IMR-90 (cell line): ENCODE data around the gene PRDM15. TPM values are rescaled to one million over a fixed set of nuclear protein-coding genes. Genes with fewer than 3 reads are reported as not detected.

Experiments
- ATAC-seq: fragments of 200-7000 bp; cut with Tn5 transposase; 2 replicates; pipeline ENCODE4 v1.9.1; 2020; ENCODE audit warnings: low read depth, mild to moderate bottlenecking, moderate library complexity
- BruUV-seq: library from RNA; stranded (reverse); fragments of 400-500 nt; replicated peaks from 2 replicates; lab custom pipeline; 2021; lab: Mats Ljungman, UMichigan
- CTCF ChIA-PET: fragments of 300-600 bp; formaldehyde crosslinking; extraction: SDS; loops from one replicate; lab custom pipeline; 2021; ENCODE audit warnings: antibody characterized with exemption; lab: Yijun Ruan, JAX
- POLR2A ChIA-PET: fragments of 300-600 bp; sonication (Branson Sonifier 250); formaldehyde crosslinking; loops from one replicate; lab custom pipeline; 2022; ENCODE audit warnings: antibody characterized with exemption; ENCODE audit not compliant: unreplicated experiment; lab: Charles Lee
- DNase-seq: peaks from one replicate; pipeline ENCODE4 v3.0.0; 2013
- H2AFZ ChIP-seq: replicated peaks from 2 replicates; pipeline ENCODE3; 2013; ENCODE audit warnings: low read length, mild to moderate bottlenecking; ENCODE audit not compliant: poor library complexity
- H2AK5ac ChIP-seq: 2 replicates; pipeline ENCODE4 v1.6.1; 2013; ENCODE audit warnings: low read depth, low read length, inconsistent platforms
- H2AK9ac ChIP-seq: replicated peaks from 2 replicates; pipeline ENCODE3; 2013; ENCODE audit warnings: mild to moderate bottlenecking, low read depth, low read length, moderate library complexity; ENCODE audit not compliant: poor library complexity
- H2BK120ac ChIP-seq: 2 replicates; pipeline ENCODE4 v1.6.1; 2013; ENCODE audit warnings: low read depth, low read length, inconsistent platforms
- H2BK15ac ChIP-seq: 3 replicates; pipeline ENCODE4 v1.6.1; 2013; ENCODE audit warnings: low read depth, low read length, inconsistent platforms
- H2BK20ac ChIP-seq: 2 replicates; pipeline ENCODE4 v1.6.1; 2013; ENCODE audit warnings: low read depth, mild to moderate bottlenecking, inconsistent platforms, low read length, moderate library complexity
- H2BK5ac ChIP-seq: 2 replicates; pipeline ENCODE4 v1.6.1; 2013; ENCODE audit warnings: mild to moderate bottlenecking, low read depth, low read length, inconsistent platforms; ENCODE audit not compliant: poor library complexity, severe bottlenecking
- H3K14ac ChIP-seq: replicated peaks from 2 replicates; pipeline ENCODE4 v1.6.1; 2013; ENCODE audit warnings: low read depth, low read length, inconsistent platforms
- H3K18ac ChIP-seq: 2 replicates; pipeline ENCODE4 v1.6.1; 2013; ENCODE audit warnings: low read depth, low read length, control low read depth
- H3K23ac ChIP-seq: 2 replicates; pipeline ENCODE4 v1.6.1; 2013; ENCODE audit warnings: low read depth, low read length, inconsistent platforms
- H3K27ac ChIP-seq: 2 replicates; pipeline ENCODE4 v1.5.1; 2013; ENCODE audit warnings: mild to moderate bottlenecking, control low read depth, low read length; ENCODE audit not compliant: insufficient read depth
- H3K27me3 ChIP-seq: 2 replicates; pipeline ENCODE4 v1.6.1; 2013; ENCODE audit warnings: low read length; ENCODE audit not compliant: control insufficient read depth, insufficient read depth
- H3K36me3 ChIP-seq: 2 replicates; pipeline ENCODE4 v1.6.1; 2013; ENCODE audit warnings: low read length, mixed read lengths; ENCODE audit not compliant: control insufficient read depth, insufficient read depth
- H3K4ac ChIP-seq: 2 replicates; pipeline ENCODE4 v1.6.1; 2013; ENCODE audit warnings: low read depth, low read length, inconsistent platforms
- H3K4me1 ChIP-seq: 2 replicates; pipeline ENCODE4 v1.6.1; 2013; ENCODE audit warnings: low read length, mixed read lengths; ENCODE audit not compliant: control insufficient read depth, insufficient read depth
- H3K4me2 ChIP-seq: 2 replicates; pipeline ENCODE4 v1.6.1; 2013; ENCODE audit warnings: low read depth, mild to moderate bottlenecking, control low read depth, low read length, moderate library complexity
- H3K4me3 ChIP-seq: 2 replicates; pipeline ENCODE4 v1.5.1; 2013; ENCODE audit warnings: low read depth, mild to moderate bottlenecking, control low read depth, low read length, moderate library complexity; ENCODE audit not compliant: insufficient read depth
- H3K56ac ChIP-seq: 2 replicates; pipeline ENCODE4 v1.6.1; 2013; ENCODE audit warnings: low read length, inconsistent platforms; ENCODE audit not compliant: insufficient read depth; ENCODE audit errors: extremely low read depth
- H3K79me1 ChIP-seq, 2 experiments: 2 replicates each; pipeline ENCODE4 v1.6.1; 2013; ENCODE audit warnings: low read length in 2 of 2, inconsistent platforms in 1 of 2, low read depth in 1 of 2
- H3K9ac ChIP-seq: 2 replicates; pipeline ENCODE4 v1.6.1; 2013; ENCODE audit warnings: low read depth, low read length, control low read depth
- H3K9me1 ChIP-seq: 2 replicates; pipeline ENCODE4 v1.6.1; 2013; ENCODE audit warnings: low read length, inconsistent platforms; ENCODE audit not compliant: insufficient read depth
- H3K9me3 ChIP-seq: 2 replicates; pipeline ENCODE4 v1.6.1; 2013; ENCODE audit warnings: low read length; ENCODE audit not compliant: control insufficient read depth, insufficient read depth
- H4K20me1 ChIP-seq: 2 replicates; pipeline ENCODE4 v1.6.1; 2013; ENCODE audit warnings: low read length, inconsistent platforms; ENCODE audit not compliant: insufficient read depth
- H4K5ac ChIP-seq: 2 replicates; pipeline ENCODE4 v1.6.1; 2013; ENCODE audit warnings: mild to moderate bottlenecking, low read depth, low read length, control low read depth
- H4K8ac ChIP-seq, 2 experiments: 2 replicates each; pipeline ENCODE4 v1.6.1; 2013; ENCODE audit warnings: low read depth in 2 of 2, low read length in 2 of 2, control low read depth in 1 of 2, inconsistent platforms in 1 of 2
- H4K91ac ChIP-seq: 2 replicates; pipeline ENCODE4 v1.6.1; 2013; ENCODE audit warnings: low read depth, low read length, inconsistent platforms; ENCODE audit not compliant: insufficient read depth
- BHLHE40 ChIP-seq: fragments of 150-350 bp; IDR thresholded peaks from 2 replicates; pipeline ENCODE4 v1.6.1; 2016; ENCODE audit warnings: mild to moderate bottlenecking, low read depth, low read length
- CEBPB ChIP-seq: IDR thresholded peaks from 2 replicates; pipeline ENCODE4 v1.6.1; 2012; ENCODE audit warnings: low read depth, low read length, improper control_type of control experiment
- CHD1 ChIP-seq: IDR thresholded peaks from 2 replicates; pipeline ENCODE4 v1.6.1; 2012; ENCODE audit warnings: low read depth, low read length, improper control_type of control experiment
- CTCF ChIP-seq: conservative IDR thresholded peaks from 2 replicates; pipeline ENCODE4 v1.5.1; 2012; ENCODE audit warnings: mild to moderate bottlenecking, low read depth, low read length, improper control_type of control experiment
- FOS ChIP-seq: fragments of 150-350 bp; IDR thresholded peaks from 2 replicates; pipeline ENCODE4 v1.6.1; 2016; ENCODE audit warnings: low read depth, low read length
- MAFK ChIP-seq: IDR thresholded peaks from 2 replicates; pipeline ENCODE4 v1.6.1; 2012; ENCODE audit warnings: low read depth, low read length, improper control_type of control experiment
- MAZ ChIP-seq: IDR thresholded peaks from 2 replicates; pipeline ENCODE4 v1.6.1; 2012; ENCODE audit warnings: low read depth, mild to moderate bottlenecking, low read length, improper control_type of control experiment, moderate library complexity, borderline replicate concordance
- MXI1 ChIP-seq: IDR thresholded peaks from 2 replicates; pipeline ENCODE4 v1.6.1; 2012; ENCODE audit warnings: low read depth, mild to moderate bottlenecking, low read length, moderate library complexity, borderline replicate concordance
- NFE2L2 ChIP-seq: fragments of 150-350 bp; IDR thresholded peaks from 2 replicates; pipeline ENCODE4 v1.6.1; 2016; ENCODE audit warnings: low read depth, mild to moderate bottlenecking, low read length
- POLR2A ChIP-seq: IDR thresholded peaks from 2 replicates; pipeline ENCODE4 v1.6.1; 2012; ENCODE audit warnings: mild to moderate bottlenecking, low read depth, low read length
- RAD21 ChIP-seq: IDR thresholded peaks from 2 replicates; pipeline ENCODE4 v1.6.1; 2012; ENCODE audit warnings: low read length, improper control_type of control experiment
- RCOR1 ChIP-seq: IDR thresholded peaks from 2 replicates; pipeline ENCODE4 v1.6.1; 2012; ENCODE audit warnings: mild to moderate bottlenecking, low read length, improper control_type of control experiment; ENCODE audit not compliant: insufficient replicate concordance
- RFX5 ChIP-seq: IDR thresholded peaks from 2 replicates; pipeline ENCODE4 v1.8.0; 2012; ENCODE audit warnings: low read depth, mild to moderate bottlenecking, low read length, moderate library complexity
- SMC3 ChIP-seq: fragments of 150-350 bp; IDR thresholded peaks from 2 replicates; pipeline ENCODE4 v1.6.1; 2016; ENCODE audit warnings: low read depth, mild to moderate bottlenecking, antibody characterized with exemption, low read length, moderate library complexity
- WGBS, 2 experiments: methylation state at CpG; one replicate each; pipeline versions ENCODE4 v1.1.5 to v1.1.7; 2013; ENCODE audit warnings: missing lambda C conversion rate in 2 of 2; ENCODE audit not compliant: insufficient read length in 1 of 2; ENCODE audit errors: extremely low coverage in 2 of 2; 5-methylcytosine and 5-hydroxymethylcytosine counted together
- dilution Hi-C: fragments of 300-500 bp; cut with HindIII; formaldehyde crosslinking; loops from one replicate; pipeline ENCODE4 v1.14.3; 2018; ENCODE audit warnings: low sequenced_read_pairs; ENCODE audit not compliant: unreplicated experiment
- in situ Hi-C: fragments of 300-500 bp; cut with MboI; formaldehyde crosslinking; loops from 3 replicates; pipeline ENCODE4 v1.14.3; 2019; ENCODE audit warnings: low sequenced_read_pairs, inconsistent platforms, mixed read lengths
- intact Hi-C: fragments of 100-400 bp; cut with micrococcal nuclease; formaldehyde crosslinking; loops from 2 replicates; pipeline ENCODE4 v1.10.0; 2022
- polyA plus RNA-seq, 3 experiments: library from polyadenylated mRNA; depleted of rRNA; stranded (reverse); fragments of >200 nt; gene quantifications; 2 replicates each; pipeline ENCODE4 v1.2.3, GENCODE V29; 2012; ENCODE audit warnings: low replicate concordance in 1 of 3
- total RNA-seq: library from RNA; depleted of rRNA; stranded (reverse); fragments of >200 nt; gene quantifications from 2 replicates; pipeline ENCODE4 v1.2.3, GENCODE V29; 2012
- TF ChIP-seq, protein P1 (sequence below): fragments of 150-350 bp; IDR thresholded peaks from 2 replicates; pipeline ENCODE4 v1.6.1; 2017; ENCODE audit warnings: mild to moderate bottlenecking, antibody characterized with exemption, low read length, low read depth
- TF ChIP-seq, protein P2 (sequence below): fragments of 150-350 bp; IDR thresholded peaks from 2 replicates; pipeline ENCODE4 v1.6.1; 2016; ENCODE audit warnings: low read depth, mild to moderate bottlenecking, low read length, moderate library complexity, borderline replicate concordance

Gene PRDM15
- total and polyA plus RNA-seq, 2 of the 4 experiments (the other 2 are of a cell fraction): 7.3 to 8.8 TPM

- peaks cover 5% of the 10 kb centered on the region for H3K4me1 ChIP-seq
- 26% methylated on average over 7 of the region's 21 CpGs; no CpG with 5 or more reads in 1 of the 2 experiments for WGBS, 2 experiments
- H3K27ac ChIP-seq: no peak overlapping the region
- intact Hi-C loops (no loop called here), dilution Hi-C loops (no loop called here), in situ Hi-C loops (no loop called here)
- H4K91ac ChIP-seq: no peak overlapping the region
- ChIA-PET POLR2A (no interaction called here), CTCF (no interaction called here)
- no peaks in the 10 kb centered on the region for H4K20me1 ChIP-seq
- peaks cover 4% of the 10 kb centered on the region; the same call in 1 of the 2 replicates for H3K9me1 ChIP-seq
- no peak overlapping the region for H4K5ac ChIP-seq
- no peak overlapping the region for H2AK9ac ChIP-seq
- H3K14ac ChIP-seq: no peak overlapping the region
- no peaks in the 10 kb centered on the region for H3K36me3 ChIP-seq
- no peak overlapping the region for H2AFZ ChIP-seq
- H2BK15ac ChIP-seq: no peak overlapping the region
- no peak for DNase-seq
- no peak overlapping the region for H3K4me2 ChIP-seq
- H2BK5ac ChIP-seq: no peak overlapping the region
- H2BK20ac ChIP-seq: no peak overlapping the region
- no peak overlapping the region for H3K4me3 ChIP-seq
- H3K27me3 ChIP-seq: peaks cover 86% of the 10 kb centered on the region
- no peak overlapping the region for H2BK120ac ChIP-seq
- no peak for ATAC-seq
- no peak overlapping the region for H3K4ac ChIP-seq
- no peak overlapping the region for H3K18ac ChIP-seq
- no TSS peak for BruUV-seq
- H3K56ac ChIP-seq: no peak overlapping the region
- no peak overlapping the region for H3K23ac ChIP-seq
- H2AK5ac ChIP-seq: no peak overlapping the region
- H4K8ac ChIP-seq: no peak overlapping the region
- H3K9me3 ChIP-seq: peaks cover 5% of the 10 kb centered on the region; the same call in 1 of the 2 replicates
- TF ChIP-seq MAFK (no peak), POLR2A (no peak), RCOR1 (no peak), SMC3 (no peak), FOS (no peak), MXI1 (no peak), CHD1 (no peak), NFE2L2 (no peak), MAZ (no peak), BHLHE40 (no peak), CTCF (no peak), RAD21 (no peak), CEBPB (no peak), RFX5 (no peak)
- TF ChIP-seq, protein P1, sequence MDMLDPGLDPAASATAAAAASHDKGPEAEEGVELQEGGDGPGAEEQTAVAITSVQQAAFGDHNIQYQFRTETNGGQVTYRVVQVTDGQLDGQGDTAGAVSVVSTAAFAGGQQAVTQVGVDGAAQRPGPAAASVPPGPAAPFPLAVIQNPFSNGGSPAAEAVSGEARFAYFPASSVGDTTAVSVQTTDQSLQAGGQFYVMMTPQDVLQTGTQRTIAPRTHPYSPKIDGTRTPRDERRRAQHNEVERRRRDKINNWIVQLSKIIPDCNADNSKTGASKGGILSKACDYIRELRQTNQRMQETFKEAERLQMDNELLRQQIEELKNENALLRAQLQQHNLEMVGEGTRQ: no peak
- TF ChIP-seq, protein P2, sequence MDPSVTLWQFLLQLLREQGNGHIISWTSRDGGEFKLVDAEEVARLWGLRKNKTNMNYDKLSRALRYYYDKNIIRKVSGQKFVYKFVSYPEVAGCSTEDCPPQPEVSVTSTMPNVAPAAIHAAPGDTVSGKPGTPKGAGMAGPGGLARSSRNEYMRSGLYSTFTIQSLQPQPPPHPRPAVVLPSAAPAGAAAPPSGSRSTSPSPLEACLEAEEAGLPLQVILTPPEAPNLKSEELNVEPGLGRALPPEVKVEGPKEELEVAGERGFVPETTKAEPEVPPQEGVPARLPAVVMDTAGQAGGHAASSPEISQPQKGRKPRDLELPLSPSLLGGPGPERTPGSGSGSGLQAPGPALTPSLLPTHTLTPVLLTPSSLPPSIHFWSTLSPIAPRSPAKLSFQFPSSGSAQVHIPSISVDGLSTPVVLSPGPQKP: no peak
- no peak overlapping the region for H3K9ac ChIP-seq
- no peaks in the 10 kb centered on the region for H3K79me1 ChIP-seq
These were observed 115.7 kb downstream of the PRDM15 start for GRCh38 chr21:41763398-41763931.
